Measurements from ENCODE around the gene TTLL11.

Gene TTLL11

GRCh38 chr9:121836366-121836885, 256.7 kb downstream of the TTLL11 start:
- TF ChIP-seq CTCF (IDR thresholded peaks at IDR 0.05; ENCODE audit: control insufficient read depth, extremely low read depth, insufficient read depth): no peak
- no peak overlapping the region for H3K4me3 ChIP-seq (ENCODE audit: low read depth, low read length)
- no peak for DNase-seq (ENCODE audit: low read depth)

GRCh38 chr9:121835587-121836365, 257.3 kb downstream of the TTLL11 start:
- H3K4me3 ChIP-seq (ENCODE audit: low read depth, low read length): no peak overlapping the region
- no peak for TF ChIP-seq CTCF (IDR thresholded peaks at IDR 0.05; ENCODE audit: control insufficient read depth, extremely low read depth, insufficient read depth)
- no peak for DNase-seq (ENCODE audit: low read depth)

DNA sequence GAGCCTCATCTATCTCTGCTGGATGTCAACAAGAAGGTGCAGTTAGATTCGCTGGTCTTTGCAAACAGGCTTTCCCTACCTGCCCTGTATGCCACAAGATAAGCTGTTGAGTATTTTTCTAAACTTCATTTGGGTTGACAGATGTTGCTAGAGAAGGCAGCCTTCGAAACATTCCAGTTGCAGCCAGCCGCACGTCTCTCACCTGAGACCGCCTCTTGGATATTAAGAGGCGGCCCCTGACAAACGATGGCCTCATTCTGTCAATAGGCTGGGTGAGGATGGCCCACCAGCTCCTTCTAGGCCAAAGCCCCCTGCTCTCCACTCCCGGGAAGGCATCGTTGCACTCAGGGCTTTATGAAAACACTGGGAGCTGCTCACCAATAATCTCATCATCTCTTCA, 260.0 kb downstream of the TTLL11 start:
- TF ChIP-seq CTCF (IDR thresholded peaks at IDR 0.05; ENCODE audit: control insufficient read depth, extremely low read depth, insufficient read depth): no peak
- DNase-seq (ENCODE audit: low read depth): no peak

DNA sequence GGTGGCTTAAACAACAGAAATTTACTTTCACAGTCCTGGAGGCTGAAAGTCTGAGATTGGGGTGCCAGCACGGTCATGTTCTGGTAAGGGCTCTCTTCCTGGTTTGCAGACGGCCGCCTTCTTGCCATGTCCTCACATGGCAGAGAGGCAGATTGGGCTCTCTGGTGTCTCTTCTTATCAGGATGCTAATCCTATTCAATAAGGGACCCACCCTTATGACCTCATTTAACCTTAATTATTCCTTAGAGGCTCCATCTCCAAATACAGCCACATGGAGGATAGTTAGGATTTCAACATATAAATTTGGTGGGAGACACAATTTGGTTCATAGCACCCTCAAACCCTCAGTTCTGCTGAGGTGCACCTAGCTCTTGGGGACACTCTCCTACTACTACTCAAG, 261.2 kb downstream of the TTLL11 start:
- no peak for DNase-seq (ENCODE audit: low read depth)
- no peak overlapping the region for H3K4me3 ChIP-seq (ENCODE audit: low read depth, low read length)
- no peak for TF ChIP-seq CTCF (IDR thresholded peaks at IDR 0.05; ENCODE audit: control insufficient read depth, extremely low read depth, insufficient read depth)

More for the DNA sequence above, 260.0 kb downstream of the TTLL11 start:
- H3K4me3 ChIP-seq (ENCODE audit: low read depth, low read length): no peak overlapping the region

DNA sequence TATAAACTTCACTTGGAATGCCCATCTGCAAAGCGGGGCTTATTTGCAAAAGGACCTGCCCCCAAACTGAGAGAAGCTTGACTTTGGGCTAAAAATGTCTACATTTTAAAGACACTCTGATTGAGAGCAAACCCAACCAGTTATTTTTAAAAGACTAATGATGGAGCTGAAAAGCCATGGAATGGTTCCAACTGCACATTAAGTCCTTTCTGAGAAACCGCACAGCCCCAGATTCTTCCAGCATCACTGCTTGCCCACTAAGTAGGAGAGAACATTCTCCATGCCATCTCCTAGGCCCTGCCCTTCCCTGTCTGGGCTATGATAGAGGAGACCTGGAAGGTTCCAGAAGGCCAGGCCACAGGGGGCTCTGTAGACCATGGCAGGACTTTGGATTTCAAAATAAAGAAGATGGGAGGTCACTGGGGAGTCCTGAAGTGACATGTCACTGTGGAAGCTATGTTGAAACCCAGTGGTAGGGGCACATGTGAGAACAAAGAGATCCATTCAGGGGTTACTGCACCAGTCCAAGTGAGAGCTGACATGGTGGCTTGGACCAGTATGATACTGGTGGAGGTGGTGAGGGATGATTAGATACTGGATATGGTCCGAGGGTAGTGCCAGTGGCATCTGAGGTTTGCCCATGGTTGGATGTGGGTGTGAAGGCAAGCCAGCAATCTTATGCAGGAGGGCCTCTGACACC, 262.5 kb downstream of the TTLL11 start:
- no peak overlapping the region for H3K4me3 ChIP-seq (ENCODE audit: low read depth, low read length)
- no peak for TF ChIP-seq CTCF (IDR thresholded peaks at IDR 0.05; ENCODE audit: control insufficient read depth, extremely low read depth, insufficient read depth)
- DNase-seq (ENCODE audit: low read depth): no peak

DNA sequence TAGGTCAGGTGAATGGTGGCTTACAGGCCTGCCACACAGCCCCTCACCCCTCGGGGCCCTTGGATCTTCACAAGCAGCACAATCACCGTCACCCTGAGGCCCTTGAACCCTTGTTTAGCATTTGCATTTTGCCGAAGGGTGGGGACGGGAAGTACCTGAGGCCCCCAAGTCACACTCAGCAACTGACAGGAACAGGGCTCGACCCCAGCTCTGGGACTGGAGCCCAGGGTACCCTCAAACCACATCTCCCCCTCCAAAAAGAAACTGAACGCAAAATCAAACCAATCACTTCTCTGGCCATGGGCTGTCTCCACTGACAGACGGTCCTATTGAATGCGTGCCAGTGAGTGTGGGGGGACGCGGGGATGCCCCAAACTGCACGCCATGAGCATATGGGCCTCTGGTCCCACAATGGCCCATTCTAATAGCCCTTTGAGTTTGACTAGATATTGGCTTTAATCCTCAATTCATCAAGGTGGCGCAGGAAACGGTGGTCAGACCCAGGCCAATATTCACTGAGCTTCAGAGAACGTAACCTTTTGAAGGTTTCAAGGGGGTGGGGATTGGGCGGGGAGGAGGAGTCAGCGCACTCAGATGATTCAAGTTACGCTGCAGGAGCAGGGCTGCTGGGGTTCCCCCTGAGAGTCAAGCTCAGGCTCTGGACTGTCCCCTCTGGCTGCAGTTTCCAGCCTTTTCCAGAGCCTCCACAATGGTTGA, 265.7 kb downstream of the TTLL11 start:
- TF ChIP-seq CTCF (IDR thresholded peaks at IDR 0.05; ENCODE audit: control insufficient read depth, extremely low read depth, insufficient read depth): no peak

More for the DNA sequence above, 265.7 kb downstream of the TTLL11 start:
- no peak for DNase-seq (ENCODE audit: low read depth)
- H3K4me3 ChIP-seq (ENCODE audit: low read depth, low read length): no peak overlapping the region

Data from LNCaP clone FGC (cell line).